ENCODE results near the gene EFNA2. TPM values are rescaled to one million over a fixed set of nuclear protein-coding genes. Genes with fewer than 3 reads are reported as not detected.

The EFNA2 gene
- total RNA-seq, 4 donors from 2014 or later, result not detected

- Histone ChIP-seq H3K4me1 (peaks cover 28 to 50% (median 29%) of the 10 kb centered on the region in 3 donors), H3K27ac (no peak overlapping the region), H3K9me3 (no peaks in the 10 kb centered on the region), H3K4me3 (no peak overlapping the region), H3K36me3 (peaks cover 11 to 42% (median 14%) of the 10 kb centered on the region in 3 donors), H3K27me3 (peaks cover 0 to 15% (median 3%) of the 10 kb centered on the region in 4 donors)
- TF ChIP-seq, protein P1, sequence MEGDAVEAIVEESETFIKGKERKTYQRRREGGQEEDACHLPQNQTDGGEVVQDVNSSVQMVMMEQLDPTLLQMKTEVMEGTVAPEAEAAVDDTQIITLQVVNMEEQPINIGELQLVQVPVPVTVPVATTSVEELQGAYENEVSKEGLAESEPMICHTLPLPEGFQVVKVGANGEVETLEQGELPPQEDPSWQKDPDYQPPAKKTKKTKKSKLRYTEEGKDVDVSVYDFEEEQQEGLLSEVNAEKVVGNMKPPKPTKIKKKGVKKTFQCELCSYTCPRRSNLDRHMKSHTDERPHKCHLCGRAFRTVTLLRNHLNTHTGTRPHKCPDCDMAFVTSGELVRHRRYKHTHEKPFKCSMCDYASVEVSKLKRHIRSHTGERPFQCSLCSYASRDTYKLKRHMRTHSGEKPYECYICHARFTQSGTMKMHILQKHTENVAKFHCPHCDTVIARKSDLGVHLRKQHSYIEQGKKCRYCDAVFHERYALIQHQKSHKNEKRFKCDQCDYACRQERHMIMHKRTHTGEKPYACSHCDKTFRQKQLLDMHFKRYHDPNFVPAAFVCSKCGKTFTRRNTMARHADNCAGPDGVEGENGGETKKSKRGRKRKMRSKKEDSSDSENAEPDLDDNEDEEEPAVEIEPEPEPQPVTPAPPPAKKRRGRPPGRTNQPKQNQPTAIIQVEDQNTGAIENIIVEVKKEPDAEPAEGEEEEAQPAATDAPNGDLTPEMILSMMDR (IDR thresholded peaks at IDR 0.05), result no peak
- TF ChIP-seq POLR2A (IDR thresholded peaks at IDR 0.05), result no peak
- 80 to 85% methylated on average over 3 of the region's 25 CpGs for WGBS, 2 donors
- intact Hi-C loops (cut with DNase I), result loop anchor here (10.0 kb wide), 1 partner anchor 126 kb away; the partner anchor contains the start of genes DAZAP1 and GAMT
- DNase-seq, result no peak
Observed at GRCh38 chr19:1278713-1279660, 6.7 kb upstream of the EFNA2 start.

- intact Hi-C loops (cut with DNase I), result loop anchor here (10.0 kb wide), 2 partner anchors 125 to 175 kb away; partner anchors contain the start of genes APC2, DAZAP1 and GAMT
- H3K4me1 ChIP-seq, result peaks cover 20 to 50% (median 21%) of the 10 kb centered on the region in 3 donors
- DNase-seq, result no peak
- TF ChIP-seq POLR2A (IDR thresholded peaks at IDR 0.05), result no peak
- TF ChIP-seq, protein P1 (IDR thresholded peaks at IDR 0.05), result peak; percentile 84 to 94 (median 92)
- H3K27ac ChIP-seq, result no peak overlapping the region
- WGBS, 2 donors, result 21 to 28% methylated on average over 6 to 9 of the region's 10 CpGs
- peaks cover 0 to 23% (median 3%) of the 10 kb centered on the region in 4 donors for H3K27me3 ChIP-seq
- no peaks in the 10 kb centered on the region for H3K9me3 ChIP-seq
- H3K36me3 ChIP-seq, result peaks cover 2 to 33% (median 5%) of the 10 kb centered on the region in 3 donors
- H3K4me3 ChIP-seq, result no peak overlapping the region
Observed at GRCh38 chr19:1279782-1280341, 5.8 kb upstream of the EFNA2 start.

DNA sequence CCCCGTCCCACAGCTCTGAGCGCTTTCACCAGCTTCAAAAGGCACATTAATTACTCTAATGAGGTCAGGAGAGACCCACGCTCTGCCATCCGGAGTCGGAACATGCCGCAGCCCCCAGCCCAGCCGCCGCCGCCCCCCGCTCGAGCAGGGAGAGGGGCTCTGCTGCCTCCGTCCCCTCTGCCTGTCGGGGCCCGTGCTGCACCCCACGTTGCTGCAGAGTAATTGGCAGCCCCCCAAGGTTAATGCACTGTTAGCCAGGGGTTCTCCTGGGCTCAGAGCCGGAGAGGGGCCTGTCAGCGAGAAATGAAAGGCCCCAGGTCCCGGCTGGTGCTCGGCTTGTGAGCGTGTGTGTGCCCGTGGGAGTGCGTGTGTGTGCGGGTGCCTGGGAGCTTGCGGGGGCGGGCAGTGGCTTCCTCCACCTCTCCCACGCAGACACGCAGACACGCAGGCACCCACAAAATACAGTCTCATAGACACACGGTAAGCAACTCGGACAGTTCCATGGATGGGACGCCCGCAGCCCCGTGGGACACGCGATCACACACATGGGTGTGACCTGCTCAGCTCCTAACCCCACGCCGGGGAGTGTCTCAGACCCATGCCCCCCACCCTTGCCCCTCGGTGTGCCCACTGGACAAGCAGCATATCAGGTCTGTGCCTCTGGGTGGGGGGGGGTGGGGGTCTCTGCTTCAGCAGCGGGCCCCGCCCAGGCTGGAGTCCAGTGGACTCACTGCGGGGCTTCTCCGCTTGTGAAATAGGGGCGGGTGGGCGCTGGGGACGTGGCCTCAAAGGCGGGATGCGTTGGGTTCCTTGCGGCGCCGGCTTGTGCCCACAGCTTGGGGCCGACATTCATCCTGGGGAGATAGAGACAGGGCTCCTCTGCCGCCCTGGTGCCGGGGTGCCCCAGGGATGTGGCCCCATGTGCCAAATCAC, 4.8 kb upstream of the EFNA2 start:
- Histone ChIP-seq H3K27ac (no peak overlapping the region), H3K4me1 (peaks cover 18 to 53% (median 24%) of the 10 kb centered on the region in 3 donors), H3K4me3 (no peak overlapping the region), H3K9me3 (no peaks in the 10 kb centered on the region), H3K36me3 (peaks cover 0 to 30% (median 3%) of the 10 kb centered on the region in 3 donors), H3K27me3 (peaks cover 0 to 32% (median 3%) of the 10 kb centered on the region in 4 donors)
- TF ChIP-seq, protein P1 (IDR thresholded peaks at IDR 0.05), result no peak
- no peak for TF ChIP-seq POLR2A (IDR thresholded peaks at IDR 0.05)
- no peak for DNase-seq
- intact Hi-C loops (cut with DNase I), result loop anchor here (10.0 kb wide), 1 partner anchor 174 kb away; the partner anchor contains the start of gene APC2
- WGBS, 2 donors, result 77 to 91% methylated on average over 19 to 31 of the region's 53 CpGs

DNA sequence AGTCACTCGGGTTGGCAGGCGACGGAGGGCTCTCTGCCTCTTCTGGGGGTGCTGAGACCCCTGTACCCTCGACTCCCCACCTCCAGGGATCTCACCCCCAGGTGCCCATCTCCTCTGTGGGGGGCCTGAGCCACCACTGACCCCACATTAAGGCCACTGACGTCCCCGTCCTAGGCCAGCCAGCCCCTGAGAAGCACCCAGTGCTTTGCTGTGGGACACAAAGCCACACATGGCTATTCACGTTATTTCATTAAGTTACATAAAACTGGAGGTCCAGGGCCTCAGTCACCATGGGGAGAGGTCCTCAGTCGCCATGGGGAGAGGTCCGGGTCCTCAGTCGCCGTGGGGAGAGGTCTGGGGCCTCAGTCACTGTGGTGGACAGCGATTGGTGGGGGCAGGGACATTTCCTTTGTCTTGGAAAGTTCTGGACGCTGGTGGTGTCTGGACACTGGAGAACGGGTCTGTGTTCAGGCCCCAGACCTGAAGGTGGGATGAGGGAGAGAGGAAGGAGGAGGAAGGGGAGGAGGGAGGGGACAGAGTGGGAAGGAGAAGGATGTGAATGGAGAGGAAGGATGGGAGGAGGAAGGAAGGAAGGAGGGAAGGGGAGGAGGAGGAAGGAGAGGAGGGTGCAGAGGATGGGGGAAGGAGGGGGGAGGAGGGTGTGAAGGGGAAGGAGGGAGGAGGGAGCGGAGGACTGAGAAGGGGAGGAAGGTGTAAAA, 3.9 kb upstream of the EFNA2 start:
- Histone ChIP-seq H3K4me3 (no peak overlapping the region), H3K27ac (no peak overlapping the region), H3K4me1 (peaks cover 10 to 50% (median 26%) of the 10 kb centered on the region in 3 donors), H3K27me3 (peaks cover 4 to 40% (median 7%) of the 10 kb centered on the region in 4 donors), H3K9me3 (no peaks in the 10 kb centered on the region), H3K36me3 (peaks cover 0 to 30% (median 3%) of the 10 kb centered on the region in 3 donors)
- WGBS, 2 donors, result 53 to 60% methylated on average over 3 to 6 of the region's 15 CpGs
- no peak for TF ChIP-seq POLR2A (IDR thresholded peaks at IDR 0.05)
- TF ChIP-seq, protein P1 (IDR thresholded peaks at IDR 0.05), result no peak
- no peak for DNase-seq
- intact Hi-C loops (cut with DNase I), result loop anchor here (10.0 kb wide), 1 partner anchor 173 kb away; the partner anchor contains the start of gene APC2

All from esophagus squamous epithelium (tissue), 5 donors.